HG03039 (cell line): Measurements from ENCODE around the gene DHRS11.

Source experiments
- ATAC-seq: cut with Tn5 transposase; IDR thresholded peaks from one replicate; pipeline ENCODE4 v1.9.1; 2021; ENCODE audit warnings: mild to moderate bottlenecking, moderate library complexity; ENCODE audit not compliant: unreplicated experiment

DHRS11 gene

GRCh38 chr17:36647636-36648035, 56.0 kb downstream of the DHRS11 start:
- no peak for ATAC-seq

DNA sequence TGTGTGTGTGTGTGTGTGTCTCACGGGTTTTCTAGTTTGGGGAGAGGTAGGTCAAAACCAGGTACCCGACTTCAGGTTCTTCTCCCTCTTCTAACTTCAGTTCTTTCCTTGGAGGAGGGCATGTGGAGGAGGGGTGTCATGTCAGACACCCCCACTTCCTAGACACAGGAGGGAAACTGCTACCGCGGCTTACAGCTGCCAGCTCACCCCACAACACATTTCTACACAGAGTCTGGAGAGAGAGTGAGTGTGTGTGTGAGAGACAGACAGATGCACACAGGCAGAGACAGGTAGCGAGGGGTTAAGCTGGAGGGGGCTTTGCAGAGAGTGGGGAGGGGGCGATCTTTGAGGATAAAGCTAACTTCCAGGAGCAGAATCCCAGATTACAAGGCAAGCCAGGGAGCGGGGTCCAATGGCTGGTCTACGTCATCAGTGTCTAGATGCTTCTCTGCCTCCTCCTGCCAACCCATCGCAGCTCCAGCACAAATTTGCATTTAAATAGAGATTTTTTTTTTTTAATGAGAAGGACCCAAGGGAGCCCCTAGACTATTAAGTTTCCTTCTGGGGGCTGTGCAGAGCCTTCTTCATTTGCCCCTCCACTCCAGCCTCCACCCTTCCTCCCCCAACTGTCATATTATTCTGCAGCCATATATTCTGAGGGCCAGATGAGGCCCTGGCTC, 58.6 kb downstream of the DHRS11 start:
- no peak for ATAC-seq
